ENCODE data around the gene TAF1D.

TAF1D gene

GRCh38 chr11:93689240-93689639 is 52.1 kb downstream of the TAF1D start:
- in situ Hi-C loops (cut with MboI; ENCODE audit: low sequenced_read_pairs) = no loop called here
- Histone ChIP-seq H3K36me3 (replicated peaks) (peaks cover 73% of the 10 kb centered on the region), H3K4me1 (no peaks in the 10 kb centered on the region), H3K27me3 (ENCODE audit: low read depth) (no peaks in the 10 kb centered on the region), H3K9me3 (no peaks in the 10 kb centered on the region), H3K4me3 (no peak overlapping the region)
- DNase-seq (ENCODE audit: low spot score in 2 of 2) = no peak

- no peak for DNase-seq (ENCODE audit: low spot score in 2 of 2)
- Histone ChIP-seq H3K4me1 (no peaks in the 10 kb centered on the region), H3K4me3 (no peak overlapping the region), H3K36me3 (replicated peaks) (peaks cover 76% of the 10 kb centered on the region), H3K9me3 (no peaks in the 10 kb centered on the region), H3K27me3 (ENCODE audit: low read depth) (no peaks in the 10 kb centered on the region)
- in situ Hi-C loops (cut with MboI; ENCODE audit: low sequenced_read_pairs) = no loop called here
These were observed 54.5 kb downstream of the TAF1D start for GRCh38 chr11:93686812-93687211.

- H3K36me3 ChIP-seq (replicated peaks) = peaks cover 70% of the 10 kb centered on the region
- in situ Hi-C loops (cut with MboI; ENCODE audit: low sequenced_read_pairs) = no loop called here
These were observed 55.1 kb downstream of the TAF1D start for GRCh38 chr11:93686226-93686625.

More at GRCh38 chr11:93686226-93686625, 55.1 kb downstream of the TAF1D start:
- Histone ChIP-seq H3K4me1 (no peaks in the 10 kb centered on the region), H3K4me3 (no peak overlapping the region), H3K27me3 (ENCODE audit: low read depth) (no peaks in the 10 kb centered on the region), H3K9me3 (no peaks in the 10 kb centered on the region)
- no peak for DNase-seq (ENCODE audit: low spot score in 2 of 2)

Data from HAP-1 (cell line).